GM12875 (cell line): ENCODE results near the gene DLG5.

ENCODE experiments used
- H3K4me3 ChIP-seq: one replicate; pipeline ENCODE4 v1.5.1; 2011; ENCODE audit warnings: low read depth, low read length, control low read depth
- CTCF ChIP-seq: IDR thresholded peaks from 2 replicates; pipeline ENCODE4 v1.5.1; 2011; ENCODE audit warnings: low read depth, mild to moderate bottlenecking, control low read depth, inconsistent platforms, low read length, moderate library complexity, borderline replicate concordance; ENCODE audit not compliant: insufficient read depth

Gene DLG5

GRCh38 chr10:77911535-77912123 lies 14.9 kb downstream of the DLG5 start:
- TF ChIP-seq CTCF, result no peak
- no peak overlapping the region for H3K4me3 ChIP-seq

- TF ChIP-seq CTCF, result no peak
Measured at GRCh38 chr10:77910524-77911145, 15.9 kb downstream of the DLG5 start.

GRCh38 chr10:77909749-77910375 lies 16.7 kb downstream of the DLG5 start:
- no peak for TF ChIP-seq CTCF

More at GRCh38 chr10:77910524-77911145, 15.9 kb downstream of the DLG5 start:
- no peak overlapping the region for H3K4me3 ChIP-seq

GRCh38 chr10:77909021-77909748 lies 17.4 kb downstream of the DLG5 start:
- H3K4me3 ChIP-seq, result no peak overlapping the region
- no peak for TF ChIP-seq CTCF

More at GRCh38 chr10:77909749-77910375, 16.7 kb downstream of the DLG5 start:
- H3K4me3 ChIP-seq, result no peak overlapping the region

GRCh38 chr10:77907900-77908717 lies 18.4 kb downstream of the DLG5 start:
- TF ChIP-seq CTCF, result peak; percentile 36; the same call in 1 of the 2 replicates

GRCh38 chr10:77907462-77907861 lies 19.1 kb downstream of the DLG5 start:
- TF ChIP-seq CTCF, result no peak
- H3K4me3 ChIP-seq, result no peak overlapping the region

More at GRCh38 chr10:77907900-77908717, 18.4 kb downstream of the DLG5 start:
- no peak overlapping the region for H3K4me3 ChIP-seq
